DLD1 (cell line): ENCODE data around the gene LTF.
"Not testable (repeated sequence)": the region's sequence is repeated elsewhere in the genome, so short reads cannot be mapped to it uniquely, and the experiment has no call there.

Experiments
- in situ Hi-C: cut with HindIII; loops from 2 replicates; pipeline ENCODE4 v1.10.0; 2017; ENCODE audit warnings: low sequenced_read_pairs

The LTF gene

GRCh38 chr3:46398186-46398955 lies 66.3 kb downstream of the LTF start:
- in situ Hi-C loops = no loop called here

GRCh38 chr3:46397111-46397510 lies 67.6 kb downstream of the LTF start:
- in situ Hi-C loops = no loop called here

- in situ Hi-C loops = no loop called here
Observed at GRCh38 chr3:46395766-46396530, 68.8 kb downstream of the LTF start.

- in situ Hi-C loops = no loop called here
Observed at GRCh38 chr3:46395210-46395661, 69.5 kb downstream of the LTF start.

GRCh38 chr3:46393554-46394434 lies 70.9 kb downstream of the LTF start:
- in situ Hi-C loops = no loop called here

GRCh38 chr3:46393011-46393410 lies 71.7 kb downstream of the LTF start:
- in situ Hi-C loops = no loop called here

- in situ Hi-C loops = not testable (repeated sequence)
Observed at GRCh38 chr3:46391526-46391925, 73.2 kb downstream of the LTF start.

GRCh38 chr3:46389306-46389705 lies 75.4 kb downstream of the LTF start:
- in situ Hi-C loops = no loop called here

- in situ Hi-C loops = not testable (repeated sequence)
Observed at GRCh38 chr3:46388847-46389246, 75.9 kb downstream of the LTF start.

- in situ Hi-C loops = no loop called here
Observed at GRCh38 chr3:46386205-46386604, 78.5 kb downstream of the LTF start.
